NT2/D1 (cell line): ENCODE data around the gene HUNK.

Experiments used
- DNase-seq: peaks from one replicate; pipeline ENCODE4 v3.0.0-alpha.2; 2011; ENCODE audit warnings: low read depth, low spot score
- H3K27me3 ChIP-seq: 2 replicates; pipeline ENCODE4 v1.6.0; 2011; ENCODE audit warnings: mild to moderate bottlenecking; ENCODE audit not compliant: insufficient read length, insufficient read depth
- H3K36me3 ChIP-seq: 2 replicates; pipeline ENCODE4 v1.6.1; 2011; ENCODE audit warnings: mild to moderate bottlenecking, low read length, mixed read lengths; ENCODE audit not compliant: insufficient read depth, insufficient read length
- H3K4me1 ChIP-seq: 2 replicates; pipeline ENCODE4 v1.5.1; 2011; ENCODE audit not compliant: insufficient read depth, insufficient read length
- H3K4me3 ChIP-seq: 2 replicates; pipeline ENCODE4 v1.5.1; 2011; ENCODE audit warnings: low read depth; ENCODE audit not compliant: insufficient read length
- H3K9ac ChIP-seq: 2 replicates; pipeline ENCODE4 v1.6.0; 2011; ENCODE audit warnings: low read depth; ENCODE audit not compliant: insufficient read length
- H3K9me3 ChIP-seq: 2 replicates; pipeline ENCODE4 v1.5.1; 2011; ENCODE audit warnings: mild to moderate bottlenecking, low read length; ENCODE audit not compliant: insufficient read depth
- SUZ12 ChIP-seq: IDR thresholded peaks from 2 replicates; pipeline ENCODE4 v1.6.1; 2011; ENCODE audit not compliant: insufficient read length, insufficient read depth; ENCODE audit errors: extremely low read depth
- YY1 ChIP-seq: IDR thresholded peaks from 2 replicates; pipeline ENCODE4 v1.6.1; 2011; ENCODE audit not compliant: insufficient read length, insufficient read depth
- ZNF274 ChIP-seq: IDR thresholded peaks from 2 replicates; pipeline ENCODE4 v1.6.1; 2011; ENCODE audit warnings: mild to moderate bottlenecking, low read depth, low read length

The HUNK gene

DNA sequence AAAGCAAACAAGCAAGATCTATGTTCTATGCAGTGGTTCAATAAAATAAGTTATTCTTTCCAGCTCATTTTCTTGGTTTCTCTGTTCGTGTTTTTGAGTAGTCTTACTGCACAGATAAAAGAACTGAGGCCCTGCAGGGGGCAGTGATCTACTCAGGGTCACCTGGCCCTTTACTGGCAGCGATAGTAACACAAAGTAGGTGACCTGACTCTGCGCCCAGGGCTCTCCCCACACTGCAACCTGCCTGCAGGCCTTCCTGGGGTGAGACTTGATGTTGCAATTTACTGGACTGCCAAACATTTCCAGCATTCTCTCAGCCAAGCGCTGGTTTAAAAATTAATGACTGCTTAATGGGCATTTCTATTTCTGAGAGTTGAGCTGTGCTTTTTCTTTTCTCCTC lies 110.3 kb downstream of the HUNK start:
- no peak for DNase-seq
- no peaks in the 10 kb centered on the region for H3K27me3 ChIP-seq
- peaks cover 4% of the 10 kb centered on the region for H3K4me1 ChIP-seq
- no peak overlapping the region for H3K9ac ChIP-seq
- no peaks in the 10 kb centered on the region for H3K9me3 ChIP-seq
- H3K4me3 ChIP-seq: no peak overlapping the region
- H3K36me3 ChIP-seq: peaks cover 44% of the 10 kb centered on the region
- TF ChIP-seq ZNF274: no peak

DNA sequence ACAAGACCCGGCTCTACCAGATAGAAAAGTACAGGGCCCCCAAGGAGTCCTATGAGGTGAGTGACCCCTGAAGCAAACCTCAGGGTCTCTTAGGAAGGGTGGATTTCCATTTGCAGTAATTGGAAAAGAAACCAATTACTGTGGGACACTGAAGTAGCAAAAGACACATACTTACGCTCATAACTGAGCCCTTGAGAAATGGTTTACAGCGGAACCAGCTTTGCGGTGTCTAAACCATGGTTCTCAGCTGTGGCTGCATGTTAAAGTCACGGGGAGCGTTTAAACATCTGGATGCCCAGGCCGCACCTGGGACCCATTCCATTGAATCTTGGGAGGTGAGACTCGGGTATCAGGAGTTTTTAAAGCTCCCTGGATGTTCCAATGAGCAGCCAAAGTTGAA lies 110.7 kb downstream of the HUNK start:
- Histone ChIP-seq H3K4me3 (no peak overlapping the region), H3K27me3 (no peaks in the 10 kb centered on the region), H3K9ac (no peak overlapping the region), H3K4me1 (peaks cover 4% of the 10 kb centered on the region), H3K36me3 (peaks cover 41% of the 10 kb centered on the region), H3K9me3 (no peaks in the 10 kb centered on the region)
- no peak for TF ChIP-seq YY1
- TF ChIP-seq SUZ12: no peak
- no peak for TF ChIP-seq ZNF274
- no peak for DNase-seq

DNA sequence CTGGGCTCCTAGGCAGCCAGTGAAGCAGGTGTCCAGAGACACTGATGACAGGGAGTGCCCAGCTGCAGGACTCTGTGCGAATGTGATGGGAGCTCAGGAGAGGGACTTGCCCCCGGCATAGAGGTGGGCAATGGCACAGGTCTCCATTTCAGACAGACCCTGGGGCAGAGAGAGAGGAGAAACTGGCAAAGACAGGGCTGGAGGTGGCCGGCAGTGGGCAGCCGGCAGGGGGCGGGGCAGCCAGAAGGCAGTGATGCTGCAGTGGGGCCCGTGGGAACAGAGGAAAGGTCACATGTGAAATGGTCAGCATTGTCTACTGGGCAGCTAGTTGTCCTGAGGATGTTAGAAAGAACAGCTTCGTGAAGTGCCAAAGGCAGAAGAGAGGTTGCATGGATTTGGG lies 112.6 kb downstream of the HUNK start:
- Histone ChIP-seq H3K9me3 (no peaks in the 10 kb centered on the region), H3K36me3 (peaks cover 45% of the 10 kb centered on the region), H3K4me1 (peaks cover 4% of the 10 kb centered on the region), H3K9ac (no peak overlapping the region), H3K27me3 (no peaks in the 10 kb centered on the region), H3K4me3 (no peak overlapping the region)
- DNase-seq: no peak
- TF ChIP-seq SUZ12 (no peak), ZNF274 (no peak), YY1 (no peak)

DNA sequence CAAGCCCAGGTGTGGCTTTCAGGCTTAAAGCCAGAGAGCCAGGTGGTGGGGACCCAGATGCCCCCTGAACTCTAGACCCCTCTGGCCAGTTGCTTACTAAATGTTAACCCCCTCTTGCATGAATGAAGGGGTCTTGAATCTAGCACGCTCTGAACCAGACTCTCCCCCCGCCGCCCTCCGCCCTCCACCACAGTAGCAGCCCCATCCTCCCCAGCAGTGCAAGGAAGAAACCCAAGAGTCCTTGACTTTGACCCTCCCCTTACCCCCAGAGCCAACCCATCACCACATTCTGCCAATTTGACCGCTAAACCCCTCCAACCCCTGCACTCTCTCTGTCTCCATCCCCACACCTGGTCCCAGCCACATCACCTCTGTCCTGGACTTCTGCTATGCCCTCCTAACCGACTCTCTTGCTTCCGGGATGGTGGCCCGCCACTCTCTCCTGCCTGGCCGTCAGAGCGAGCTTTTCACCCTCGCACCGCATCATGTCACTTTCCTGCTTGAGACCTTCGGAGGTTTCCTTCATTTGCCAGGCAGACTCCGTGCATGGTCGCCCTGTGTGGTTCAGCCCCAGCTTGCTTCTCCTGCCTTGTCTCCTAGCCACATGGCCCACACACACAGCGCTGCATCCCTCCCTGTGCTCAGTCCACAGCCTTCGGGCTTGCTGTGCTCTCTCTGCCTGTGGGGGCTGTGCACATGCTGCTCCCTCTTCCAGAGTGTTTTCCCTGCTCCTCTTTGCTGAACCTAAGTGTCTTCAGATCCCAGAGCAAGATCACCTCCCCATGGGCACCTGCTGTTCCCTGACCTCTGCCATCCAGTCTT lies 113.4 kb downstream of the HUNK start:
- Histone ChIP-seq H3K27me3 (no peaks in the 10 kb centered on the region), H3K4me3 (no peak overlapping the region), H3K9me3 (no peaks in the 10 kb centered on the region), H3K4me1 (peaks cover 4% of the 10 kb centered on the region), H3K36me3 (peaks cover 50% of the 10 kb centered on the region), H3K9ac (no peak overlapping the region)
- DNase-seq: no peak
- TF ChIP-seq ZNF274: no peak
- TF ChIP-seq SUZ12: no peak
- TF ChIP-seq YY1: no peak

DNA sequence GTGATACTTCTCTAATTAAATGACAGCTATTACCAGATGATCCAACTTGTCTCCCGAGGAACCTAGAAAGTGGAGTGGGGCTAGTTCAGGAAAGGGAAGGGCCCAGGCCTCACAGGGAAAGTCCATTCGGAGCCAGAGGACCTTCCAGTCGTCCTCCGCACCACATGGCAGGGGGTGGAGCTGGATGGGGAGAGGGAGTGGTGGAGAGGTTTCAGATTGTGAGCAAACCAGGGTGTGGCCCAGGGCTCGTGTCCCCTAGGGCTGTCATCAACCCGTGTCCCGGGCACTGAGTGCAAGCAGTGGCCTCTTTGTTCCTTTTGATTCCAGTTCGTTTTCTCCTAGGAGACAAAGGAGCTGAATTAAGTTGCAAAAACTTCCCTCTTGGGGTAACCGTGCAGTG lies 114.9 kb downstream of the HUNK start:
- Histone ChIP-seq H3K4me1 (peaks cover 4% of the 10 kb centered on the region), H3K4me3 (no peak overlapping the region), H3K9me3 (no peaks in the 10 kb centered on the region), H3K36me3 (peaks cover 59% of the 10 kb centered on the region), H3K27me3 (no peaks in the 10 kb centered on the region), H3K9ac (no peak overlapping the region)
- no peak for DNase-seq
- TF ChIP-seq SUZ12 (no peak), YY1 (no peak)

DNA sequence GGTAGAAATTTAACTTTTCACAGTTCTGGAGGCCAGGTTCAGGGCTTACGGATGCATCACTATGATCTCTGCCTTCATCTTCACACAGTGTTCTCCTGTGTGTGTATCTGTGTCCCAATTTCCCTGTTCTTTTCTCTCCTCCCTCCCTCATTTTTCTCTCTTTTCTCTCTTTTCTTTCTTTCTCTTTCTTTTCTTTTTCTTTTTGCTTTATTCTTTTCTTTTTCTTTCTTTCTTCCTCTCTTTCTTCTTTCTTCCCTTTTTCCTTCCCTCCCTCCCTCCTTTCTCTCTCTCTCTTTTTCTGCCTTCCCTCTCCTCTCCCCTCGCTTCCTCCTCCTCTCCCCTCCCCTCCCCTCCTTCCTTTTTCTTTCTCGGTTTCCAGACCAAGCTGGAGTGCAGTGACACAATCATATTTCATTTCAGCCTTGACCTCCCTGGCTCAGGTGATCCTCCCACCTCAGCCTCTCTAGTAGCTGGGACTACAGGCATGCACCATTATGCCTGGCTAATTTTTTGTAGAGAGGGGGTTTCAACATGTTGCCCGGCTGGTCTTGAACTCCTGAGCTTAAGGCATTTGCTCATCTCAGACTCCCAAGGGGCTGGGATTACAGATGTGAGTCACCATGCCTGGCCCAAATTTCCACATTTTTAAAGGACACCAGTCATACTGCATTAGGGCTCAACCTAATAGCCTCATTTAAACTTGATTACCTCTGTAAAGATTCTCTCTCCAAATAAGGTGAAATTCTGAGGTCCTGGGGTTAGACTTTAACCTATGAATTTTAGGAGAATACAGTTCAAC lies 115.9 kb downstream of the HUNK start:
- Histone ChIP-seq H3K4me1 (peaks cover 6% of the 10 kb centered on the region), H3K27me3 (no peaks in the 10 kb centered on the region), H3K9ac (no peak overlapping the region), H3K4me3 (no peak overlapping the region), H3K36me3 (peaks cover 55% of the 10 kb centered on the region), H3K9me3 (no peaks in the 10 kb centered on the region)
- DNase-seq: no peak
- no peak for TF ChIP-seq YY1
- no peak for TF ChIP-seq ZNF274
- TF ChIP-seq SUZ12: no peak
